Measurements from ENCODE around the gene BABAM2. TPM values are rescaled to one million over a fixed set of nuclear protein-coding genes. Genes with fewer than 3 reads are reported as not detected.

Gene BABAM2
- total and polyA plus RNA-seq, 9 of the 15 experiments (the other 6 are each of a cell fraction or from before 2014, with no cell fraction given), result 10.9 to 37.4 (median 25.6) TPM

DNA sequence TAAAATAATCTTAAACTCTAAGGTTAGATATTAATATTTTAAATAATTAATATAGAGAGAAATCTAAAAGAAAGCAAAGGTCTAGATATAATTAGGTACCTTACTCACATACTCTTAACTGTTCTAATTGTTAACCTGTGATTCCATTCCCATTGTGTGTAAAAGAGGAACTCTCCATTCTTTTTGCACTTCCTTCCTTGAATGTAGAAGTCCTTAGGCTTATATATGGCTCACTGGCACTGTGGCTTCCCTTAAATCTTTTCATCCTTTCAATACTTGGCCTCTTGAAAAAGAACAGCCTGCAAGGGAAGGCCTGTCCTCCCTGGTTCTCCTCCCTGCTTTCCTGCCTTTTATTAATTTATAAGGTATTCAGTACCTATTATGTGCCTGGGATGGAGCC is 319.3 kb downstream of the BABAM2 start:
- DNase-seq (ENCODE audit: extremely low read depth in 1 of 4, low spot score in 3 of 4) (no peak), FAIRE-seq (no peak), ATAC-seq (no peak)
- no peaks in the 10 kb centered on the region for H3K9me1 ChIP-seq (ENCODE audit: control insufficient read depth, insufficient read depth, low read length)
- no peak overlapping the region for H2AFZ ChIP-seq (ENCODE audit: low read depth, low read length)
- no peaks in the 10 kb centered on the region for H3K79me2 ChIP-seq (ENCODE audit: control insufficient read depth, insufficient read depth, low read length)
- H3K4me1 ChIP-seq (replicated peaks in 1 of 2; ENCODE audit: control insufficient read depth in 2 of 2, insufficient read depth in 2 of 2, low read length in 2 of 2), result no peaks in the 10 kb centered on the region
- no peaks in the 10 kb centered on the region for H3K9me3 ChIP-seq (replicated peaks; ENCODE audit: control insufficient read depth, insufficient read depth, low read depth, low read length)
- no peaks in the 10 kb centered on the region for H3K36me3 ChIP-seq (ENCODE audit: control insufficient read depth, insufficient read depth, low read length)
- intact Hi-C loops (cut with micrococcal nuclease), result no loop called here
- H3K27ac ChIP-seq (ENCODE audit: extremely low read depth, low read depth, low read length), result no peak overlapping the region
- H4K20me1 ChIP-seq (replicated peaks; ENCODE audit: control insufficient read depth, insufficient read depth, low read length), result no peaks in the 10 kb centered on the region
- in situ Hi-C loops (cut with MboI), result no loop called here
- ChIA-PET CTCF (ENCODE audit: low intra/inter-chr PET ratio) (interaction anchor here (0.7 kb wide), 1 partner anchor 151 kb away, joined by 3 read pairs; no protein-coding TSS in a partner anchor), POLR2A (no interaction called here)
- H3K27me3 ChIP-seq (ENCODE audit: control insufficient read depth in 2 of 2, insufficient read depth in 2 of 2, low read length in 2 of 2), result no peaks in the 10 kb centered on the region
- no peak overlapping the region for H3K4me3 ChIP-seq
- TF ChIP-seq EP300 (IDR thresholded peaks at IDR 0.05; ENCODE audit: low read length) (no peak), RFX7 (CRISPR knock-in tag; IDR thresholded peaks at IDR 0.05) (no peak), ERF (CRISPR knock-in tag; IDR thresholded peaks at IDR 0.05) (no peak), SMAD1 (IDR thresholded peaks at IDR 0.05; ENCODE audit: low read depth, low read length, partially characterized antibody) (no peak), FUS (optimal IDR thresholded peaks at IDR 0.05; ENCODE audit: low read depth, low read length) (no peak), SPI1 (IDR thresholded peaks at IDR 0.05; ENCODE audit: borderline replicate concordance, low read depth, low read length) (peak; percentile 14; the same call in 1 of the 2 replicates), ILK (tag; IDR thresholded peaks at IDR 0.05; ENCODE audit: borderline replicate concordance, low read depth) (no peak)
- TF ChIP-seq, protein P1, sequence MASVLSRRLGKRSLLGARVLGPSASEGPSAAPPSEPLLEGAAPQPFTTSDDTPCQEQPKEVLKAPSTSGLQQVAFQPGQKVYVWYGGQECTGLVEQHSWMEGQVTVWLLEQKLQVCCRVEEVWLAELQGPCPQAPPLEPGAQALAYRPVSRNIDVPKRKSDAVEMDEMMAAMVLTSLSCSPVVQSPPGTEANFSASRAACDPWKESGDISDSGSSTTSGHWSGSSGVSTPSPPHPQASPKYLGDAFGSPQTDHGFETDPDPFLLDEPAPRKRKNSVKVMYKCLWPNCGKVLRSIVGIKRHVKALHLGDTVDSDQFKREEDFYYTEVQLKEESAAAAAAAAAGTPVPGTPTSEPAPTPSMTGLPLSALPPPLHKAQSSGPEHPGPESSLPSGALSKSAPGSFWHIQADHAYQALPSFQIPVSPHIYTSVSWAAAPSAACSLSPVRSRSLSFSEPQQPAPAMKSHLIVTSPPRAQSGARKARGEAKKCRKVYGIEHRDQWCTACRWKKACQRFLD (CRISPR knock-in tag; IDR thresholded peaks at IDR 0.05), result no peak
- no TSS peak for BruUV-seq (replicated peaks)
- H3K4me2 ChIP-seq (ENCODE audit: insufficient read depth, low read length), result no peak overlapping the region
- no peak overlapping the region for H3K9ac ChIP-seq (ENCODE audit: insufficient read depth in 1 of 2, low read depth in 2 of 2, low read length in 2 of 2)
